ENCODE data around the gene MAML2. TPM values are rescaled to one million over a fixed set of nuclear protein-coding genes. Genes with fewer than 3 reads are reported as not detected.
A peak's percentile ranks its signal among the peaks of the same experiment; 100 is the strongest.

The MAML2 gene
- 15.4 and 20.1 TPM in 2 replicates for total RNA-seq (ENCODE audit: low replicate concordance)

DNA sequence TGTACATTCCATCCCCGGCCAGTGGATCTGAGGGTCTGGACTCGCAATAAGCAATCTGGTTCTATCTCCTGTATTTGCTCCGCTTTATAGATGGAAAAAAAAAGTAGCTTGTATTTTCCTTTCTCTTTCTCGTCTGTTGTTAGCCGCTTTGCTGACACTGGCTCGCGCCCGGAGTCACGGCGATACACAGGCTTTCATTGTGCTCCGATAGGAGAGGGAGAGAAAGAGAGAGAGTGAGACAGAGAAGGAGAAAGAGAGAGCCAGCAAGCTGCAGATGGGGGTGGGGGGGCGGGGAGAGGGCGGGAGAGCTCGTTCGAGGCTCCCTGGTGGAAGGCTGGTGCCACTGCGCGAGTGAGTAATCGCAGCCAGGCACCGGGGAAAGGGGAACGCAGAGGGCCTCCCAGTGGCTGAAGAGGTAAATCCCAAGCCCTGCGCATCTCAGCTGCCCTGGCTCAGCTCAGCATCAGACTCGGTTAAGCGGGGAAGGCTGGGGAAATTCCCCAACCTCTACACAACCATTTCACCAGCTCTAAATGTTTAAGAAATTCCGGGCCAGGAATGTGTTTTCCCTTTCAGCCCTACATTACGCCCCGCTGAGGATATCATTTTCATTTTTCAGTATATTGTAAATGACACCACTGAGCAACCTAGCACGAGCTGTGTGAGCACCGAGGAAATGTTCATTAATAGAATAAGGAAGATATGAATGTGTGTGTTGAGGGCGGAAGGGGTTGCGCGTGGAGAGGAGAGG is at the start of gene MAML2:
TSS of gene MAML2 (minus strand) at position 235 of the 751 bp plus-strand sequence. CDS start 1,300 bp downstream, outside the sequence.
- DNase-seq (ENCODE audit: low read depth) = peak; percentile 93
- TF ChIP-seq, protein P1, sequence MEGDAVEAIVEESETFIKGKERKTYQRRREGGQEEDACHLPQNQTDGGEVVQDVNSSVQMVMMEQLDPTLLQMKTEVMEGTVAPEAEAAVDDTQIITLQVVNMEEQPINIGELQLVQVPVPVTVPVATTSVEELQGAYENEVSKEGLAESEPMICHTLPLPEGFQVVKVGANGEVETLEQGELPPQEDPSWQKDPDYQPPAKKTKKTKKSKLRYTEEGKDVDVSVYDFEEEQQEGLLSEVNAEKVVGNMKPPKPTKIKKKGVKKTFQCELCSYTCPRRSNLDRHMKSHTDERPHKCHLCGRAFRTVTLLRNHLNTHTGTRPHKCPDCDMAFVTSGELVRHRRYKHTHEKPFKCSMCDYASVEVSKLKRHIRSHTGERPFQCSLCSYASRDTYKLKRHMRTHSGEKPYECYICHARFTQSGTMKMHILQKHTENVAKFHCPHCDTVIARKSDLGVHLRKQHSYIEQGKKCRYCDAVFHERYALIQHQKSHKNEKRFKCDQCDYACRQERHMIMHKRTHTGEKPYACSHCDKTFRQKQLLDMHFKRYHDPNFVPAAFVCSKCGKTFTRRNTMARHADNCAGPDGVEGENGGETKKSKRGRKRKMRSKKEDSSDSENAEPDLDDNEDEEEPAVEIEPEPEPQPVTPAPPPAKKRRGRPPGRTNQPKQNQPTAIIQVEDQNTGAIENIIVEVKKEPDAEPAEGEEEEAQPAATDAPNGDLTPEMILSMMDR (IDR thresholded peaks at IDR 0.05; ENCODE audit: insufficient read depth, low read length) = peak; percentile 94

DNA sequence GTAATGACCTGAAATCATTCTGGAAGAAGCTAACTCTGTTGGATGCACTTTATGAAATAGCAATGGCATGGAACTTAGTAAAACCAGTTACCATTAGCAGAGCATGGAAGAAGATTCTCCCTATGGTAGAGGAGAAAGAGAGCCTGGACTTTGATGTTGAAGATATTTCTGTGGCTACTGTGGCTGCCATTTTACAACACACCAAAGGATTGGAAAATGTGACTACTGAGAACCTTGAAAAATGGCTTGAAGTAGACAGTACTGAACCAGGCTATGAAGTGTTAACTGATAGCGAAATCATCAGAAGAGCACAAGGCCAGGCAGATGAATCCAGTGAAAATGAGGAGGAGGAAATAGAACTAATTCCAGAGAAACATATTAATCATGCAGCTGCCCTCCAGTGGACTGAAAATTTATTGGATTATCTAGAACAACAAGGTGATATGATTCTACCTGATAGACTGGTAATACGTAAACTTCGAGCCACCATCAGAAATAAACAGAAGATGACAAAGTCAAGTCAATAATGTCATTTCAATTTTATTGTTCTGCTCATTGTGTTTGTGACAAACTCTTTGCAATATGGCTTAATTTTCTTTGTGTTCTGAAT is 48.8 kb upstream of the MAML2 start:
- no peak for DNase-seq (ENCODE audit: low read depth)
- TF ChIP-seq, protein P1 (IDR thresholded peaks at IDR 0.05; ENCODE audit: insufficient read depth, low read length) = no peak
- H3K4me3 ChIP-seq (ENCODE audit: low read depth, low read length) = no peak overlapping the region

More for the DNA sequence above, at the start of gene MAML2:
- H3K4me3 ChIP-seq (ENCODE audit: low read depth, low read length) = peak within 1 kb of the TSS; percentile 74

DNA sequence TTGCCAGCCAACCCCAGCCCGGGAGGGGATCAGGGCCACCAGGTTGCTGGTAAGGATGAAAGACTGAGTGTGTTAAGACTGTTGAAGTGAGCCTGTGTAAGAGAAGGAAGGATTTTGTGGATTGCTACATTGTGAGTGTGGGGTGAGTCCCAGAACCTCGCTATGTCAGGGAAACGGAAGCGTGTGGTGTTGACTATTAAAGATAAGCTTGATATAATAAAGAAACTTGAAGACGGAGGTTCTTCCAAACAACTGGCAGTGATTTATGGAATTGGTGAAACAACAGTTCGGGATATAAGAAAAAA is 47.4 kb upstream of the MAML2 start:
- TF ChIP-seq, protein P1 (IDR thresholded peaks at IDR 0.05; ENCODE audit: insufficient read depth, low read length) = no peak
- H3K4me3 ChIP-seq (ENCODE audit: low read depth, low read length) = peak overlapping the region; percentile 85
- peak; percentile 67 for DNase-seq (ENCODE audit: low read depth)

DNA sequence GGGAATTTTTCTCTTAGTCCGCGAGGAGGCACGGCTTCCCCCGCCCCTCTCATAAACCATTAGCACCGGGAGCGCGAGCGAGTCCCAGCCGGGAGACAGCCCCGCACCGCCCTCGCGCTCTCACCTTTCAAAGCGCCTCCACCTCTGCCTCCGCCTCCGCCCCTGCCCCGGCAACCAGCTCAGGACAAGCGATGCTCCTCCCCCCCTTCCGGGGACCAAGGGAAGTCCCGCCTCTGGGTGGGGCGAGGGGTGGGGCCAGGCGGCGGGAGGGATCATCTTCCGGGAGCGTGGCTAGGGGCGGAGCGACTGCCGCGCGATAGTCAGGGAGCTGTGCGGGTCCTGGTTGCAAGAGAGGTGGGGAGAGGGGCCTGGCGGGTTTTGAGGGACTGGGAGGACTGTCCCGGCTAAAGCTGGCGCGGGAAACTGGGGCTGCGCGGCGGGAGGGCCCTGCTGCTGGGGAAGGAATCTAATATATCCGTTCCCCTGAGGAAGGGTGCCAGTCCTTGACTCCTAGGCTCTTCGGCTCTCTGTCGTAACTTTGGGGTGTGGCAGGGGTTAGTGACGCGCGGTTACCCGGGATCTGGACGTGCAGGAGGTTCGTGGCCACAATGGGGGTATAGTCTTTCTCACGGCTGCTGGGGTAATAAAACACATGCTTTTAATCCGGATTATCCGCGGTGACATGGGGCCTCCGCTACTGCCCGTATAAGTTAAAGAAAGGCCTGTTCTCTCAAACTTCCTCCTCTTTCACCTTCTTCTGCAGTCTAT is 46.9 kb upstream of the MAML2 start, which contains the start of the genes CCDC82 and JRKL:
TSS of gene CCDC82 (minus strand) at position 193 of the 768 bp plus-strand sequence. CDS start 5,165 bp downstream, outside the sequence.
TSS of gene JRKL (plus strand) at position 294 of the 768 bp plus-strand sequence. CDS start 637 bp downstream, outside the sequence.
- peak; percentile 88 for DNase-seq (ENCODE audit: low read depth)
- TF ChIP-seq, protein P1 (IDR thresholded peaks at IDR 0.05; ENCODE audit: insufficient read depth, low read length) = no peak
- H3K4me3 ChIP-seq (ENCODE audit: low read depth, low read length) = peak within 1 kb of the TSS; percentile 85

DNA sequence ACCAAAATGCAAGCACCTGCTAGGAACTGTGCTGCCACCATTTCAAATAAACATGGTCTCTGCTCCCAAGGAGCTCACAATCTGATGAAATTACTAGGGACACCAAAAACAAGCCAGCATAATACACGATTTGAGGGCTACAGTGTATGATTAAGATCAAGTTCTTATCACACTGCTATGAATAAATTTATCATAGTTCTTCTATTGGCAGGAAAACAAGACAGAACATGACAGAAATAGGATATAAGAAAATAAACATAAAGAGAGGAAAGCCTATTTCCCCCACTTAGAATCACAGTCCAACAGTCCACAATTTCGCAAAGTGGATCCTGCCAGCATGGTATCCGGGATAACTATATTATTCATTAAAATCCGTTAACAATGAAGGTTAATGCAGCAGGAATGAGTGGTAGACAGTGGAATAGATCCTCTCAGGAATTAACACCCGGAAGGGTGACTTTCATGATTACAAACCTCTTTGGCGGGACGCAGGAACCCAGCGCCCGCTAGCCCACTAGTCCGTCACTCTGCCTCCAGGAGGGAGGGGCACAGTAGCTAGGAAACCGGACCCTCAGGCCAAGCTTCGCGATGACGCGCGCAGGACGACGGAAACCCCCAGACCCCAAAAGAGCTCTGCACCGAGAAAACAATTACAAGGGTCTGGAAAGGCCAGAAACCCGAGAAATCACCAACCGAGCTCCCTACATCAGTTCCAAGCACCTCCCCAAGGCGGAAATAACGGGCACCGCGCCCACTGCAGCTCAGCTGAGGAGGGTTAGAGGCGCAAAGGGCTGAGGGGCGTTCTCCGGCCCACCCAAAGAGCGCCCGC is 46.1 kb upstream of the MAML2 start:
- peak overlapping the region; percentile 85 for H3K4me3 ChIP-seq (ENCODE audit: low read depth, low read length)
- DNase-seq (ENCODE audit: low read depth) = no peak
- TF ChIP-seq, protein P1 (IDR thresholded peaks at IDR 0.05; ENCODE audit: insufficient read depth, low read length) = no peak

DNA sequence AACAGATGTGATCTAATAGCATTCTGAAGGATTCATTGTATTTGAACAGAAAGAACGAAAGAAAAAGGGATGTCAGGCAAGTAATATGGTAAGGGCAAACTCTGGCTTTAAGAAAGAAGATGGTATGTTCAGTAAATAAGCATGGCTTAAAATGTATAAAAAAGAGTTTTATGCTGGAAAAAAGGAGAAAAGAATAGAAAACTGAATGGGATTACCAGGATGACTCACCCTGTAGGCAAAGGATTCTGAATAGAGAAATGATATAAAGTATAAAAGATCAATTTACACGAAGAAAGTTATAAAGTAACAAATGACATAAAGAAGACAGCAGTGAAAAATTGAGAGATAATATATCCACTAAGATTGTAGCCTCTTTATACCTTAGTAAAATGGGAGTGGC is 42.2 kb upstream of the MAML2 start:
- H3K4me3 ChIP-seq (ENCODE audit: low read depth, low read length) = no peak overlapping the region
- TF ChIP-seq, protein P1 (IDR thresholded peaks at IDR 0.05; ENCODE audit: insufficient read depth, low read length) = no peak
- DNase-seq (ENCODE audit: low read depth) = no peak

Data from fibroblast of the aortic adventitia (primary cell).